ENCODE data around the gene ANKRD22. TPM values are rescaled to one million over a fixed set of nuclear protein-coding genes. Genes with fewer than 3 reads are reported as not detected.

ANKRD22 gene
- total and polyA plus RNA-seq, 2 of the 8 experiments (the other 6 are each of a cell fraction or from before 2014, with no cell fraction given): 0.68 TPM; not detected in 1

DNA sequence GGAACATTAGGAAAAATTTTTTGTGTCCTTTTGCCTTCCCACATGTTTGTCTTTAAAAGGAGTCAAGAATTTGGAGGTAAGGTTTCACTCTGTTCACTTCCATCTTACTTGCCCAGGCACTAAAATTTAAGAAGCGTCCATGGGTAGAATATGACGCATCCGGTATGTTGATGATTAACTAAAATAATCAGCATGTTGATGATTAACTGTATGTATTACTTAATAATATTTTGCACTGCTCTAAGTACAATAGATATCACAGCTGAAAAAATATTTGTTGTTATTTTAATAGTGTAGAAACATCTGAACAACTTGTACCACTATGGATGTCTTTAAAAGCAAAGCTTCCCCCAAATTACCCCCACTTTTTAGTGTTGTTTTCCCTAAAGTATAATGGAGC is 11.5 kb downstream of the ANKRD22 start:
- WGBS, 2 experiments (ENCODE audit: extremely low coverage in 1 of 2, insufficient coverage in 1 of 2, insufficient read length in 1 of 2, insufficient replicate concordance in 2 of 2, low coverage in 1 of 2, low lambda C conversion rate in 2 of 2, missing lambda C conversion rate in 1 of 2): 93% methylated on average over 3 of the region's 3 CpGs; no CpG with 5 or more reads in 1 of the 2 experiments
- H3K4me2 ChIP-seq (ENCODE audit: insufficient read depth in 1 of 2, low read depth in 2 of 2, low read length in 2 of 2): no peak overlapping the region
- H2BK5ac ChIP-seq (ENCODE audit: low read depth, low read length): no peak overlapping the region
- no peaks in the 10 kb centered on the region for H3K23me2 ChIP-seq (ENCODE audit: low read depth, low read length)
- ChIA-PET CTCF (ENCODE audit: partially characterized antibody) (interaction anchor here (0.6 to 7.2 kb wide), 8 partner anchors 12 to 697 kb away, joined by 3 to 279 read pairs (median 4); partner anchors contain the start of gene ANKRD22), POLR2A (ENCODE audit: partially characterized antibody) (no interaction called here)
- H4K20me1 ChIP-seq (replicated peaks in 1 of 2; ENCODE audit: control insufficient read depth in 1 of 2, insufficient read depth in 2 of 2, low read length in 2 of 2): no peaks in the 10 kb centered on the region
- no peak overlapping the region for H4K5ac ChIP-seq (ENCODE audit: insufficient read length, low read depth, low read length)
- H3K9me3 ChIP-seq (ENCODE audit: insufficient read depth in 2 of 2, low read depth in 1 of 2, low read length in 1 of 2): no peaks in the 10 kb centered on the region
- no peak overlapping the region for H2BK12ac ChIP-seq (ENCODE audit: low read depth, low read length)
- H2BK15ac ChIP-seq (ENCODE audit: low read length): no peak overlapping the region
- no peaks in the 10 kb centered on the region for H3K79me1 ChIP-seq (ENCODE audit: low read depth, low read length)
- H3K56ac ChIP-seq (replicated peaks; ENCODE audit: insufficient read length, low read depth, low read length): no peak overlapping the region
- H3K9ac ChIP-seq (replicated peaks in 1 of 4; ENCODE audit: extremely low read depth in 1 of 4, low read depth in 3 of 4, low read length in 3 of 4): no peak overlapping the region
- no peak overlapping the region for H4K8ac ChIP-seq (ENCODE audit: extremely low read depth, insufficient read depth, low read length)
- H2AFZ ChIP-seq (ENCODE audit: low read length): no peak overlapping the region
- H3K14ac ChIP-seq (ENCODE audit: insufficient read length): no peak overlapping the region
- no peak overlapping the region for H2BK120ac ChIP-seq (replicated peaks; ENCODE audit: low read depth, low read length)
- H3K36me3 ChIP-seq (ENCODE audit: control insufficient read depth in 2 of 4, insufficient read depth in 4 of 4, low read length in 3 of 4): no peaks in the 10 kb centered on the region
- no peak overlapping the region for H2BK20ac ChIP-seq (ENCODE audit: low read length)
- FAIRE-seq (no peak), DNase-seq (ENCODE audit: low read depth in 1 of 2, low spot score in 2 of 2) (no peak)
- no peak overlapping the region for H3K23ac ChIP-seq (ENCODE audit: insufficient read length)
- no peaks in the 10 kb centered on the region for H3K27me3 ChIP-seq (replicated peaks in 1 of 4; ENCODE audit: control insufficient read depth in 3 of 4, extremely low read depth in 1 of 4, insufficient read depth in 3 of 4, low read length in 3 of 4)
- H3K4me3 ChIP-seq (ENCODE audit: extremely low read depth in 1 of 4, insufficient read depth in 2 of 4, low read depth in 3 of 4, low read length in 4 of 4): no peak overlapping the region
- H2AK5ac ChIP-seq (ENCODE audit: low read depth, low read length): no peak overlapping the region
- H3K27ac ChIP-seq (ENCODE audit: low read depth, low read length): no peak overlapping the region
- H3K4me1 ChIP-seq (replicated peaks in 1 of 4; ENCODE audit: control insufficient read depth in 3 of 4, insufficient read depth in 4 of 4, low read length in 3 of 4): no peaks in the 10 kb centered on the region
- H3K4ac ChIP-seq (replicated peaks; ENCODE audit: insufficient read length, low read depth, low read length): no peak overlapping the region
- H3K79me2 ChIP-seq (ENCODE audit: control insufficient read depth in 1 of 2, insufficient read depth in 2 of 2, low read length in 2 of 2): no peaks in the 10 kb centered on the region
- H3K18ac ChIP-seq (ENCODE audit: extremely low read depth, low read length): no peak overlapping the region
- H4K91ac ChIP-seq (replicated peaks; ENCODE audit: insufficient read length, low read length): no peak overlapping the region
- no peak for TF ChIP-seq RXRA (IDR thresholded peaks at IDR 0.05; ENCODE audit: insufficient read depth, low read depth, low read length)
- TF ChIP-seq, protein P1, sequence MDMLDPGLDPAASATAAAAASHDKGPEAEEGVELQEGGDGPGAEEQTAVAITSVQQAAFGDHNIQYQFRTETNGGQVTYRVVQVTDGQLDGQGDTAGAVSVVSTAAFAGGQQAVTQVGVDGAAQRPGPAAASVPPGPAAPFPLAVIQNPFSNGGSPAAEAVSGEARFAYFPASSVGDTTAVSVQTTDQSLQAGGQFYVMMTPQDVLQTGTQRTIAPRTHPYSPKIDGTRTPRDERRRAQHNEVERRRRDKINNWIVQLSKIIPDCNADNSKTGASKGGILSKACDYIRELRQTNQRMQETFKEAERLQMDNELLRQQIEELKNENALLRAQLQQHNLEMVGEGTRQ (IDR thresholded peaks at IDR 0.05; ENCODE audit: low read length): no peak
- TF ChIP-seq EGR1 (IDR thresholded peaks at IDR 0.05; ENCODE audit: borderline replicate concordance, low read depth, low read length): no peak
- no peak for TF ChIP-seq HDAC2 (IDR thresholded peaks at IDR 0.05; ENCODE audit: borderline replicate concordance in 1 of 2, low read depth in 2 of 2, low read length in 2 of 2)
- TF ChIP-seq MAFK (IDR thresholded peaks at IDR 0.05; ENCODE audit: low read depth, low read length): no peak
- TF ChIP-seq SRF (IDR thresholded peaks at IDR 0.05; ENCODE audit: low read depth, low read length): no peak
- no peak for TF ChIP-seq CTBP2 (IDR thresholded peaks at IDR 0.05; ENCODE audit: borderline replicate concordance, insufficient read depth, insufficient read length, low read length)
- no peak for TF ChIP-seq PHF8 (conservative IDR thresholded peaks at IDR 0.05; ENCODE audit: low read depth, low read length)
- TF ChIP-seq ZNF274 (IDR thresholded peaks at IDR 0.05; ENCODE audit: borderline replicate concordance, extremely low read depth, low read length): no peak
- no peak for TF ChIP-seq JUND (IDR thresholded peaks at IDR 0.05; ENCODE audit: low read length)
- no peak for TF ChIP-seq KDM1A (IDR thresholded peaks at IDR 0.05; ENCODE audit: borderline replicate concordance, low read length)
- no peak for TF ChIP-seq POLR2AphosphoS5 (IDR thresholded peaks at IDR 0.05; ENCODE audit: low read depth, low read length)
- TF ChIP-seq, protein P2, sequence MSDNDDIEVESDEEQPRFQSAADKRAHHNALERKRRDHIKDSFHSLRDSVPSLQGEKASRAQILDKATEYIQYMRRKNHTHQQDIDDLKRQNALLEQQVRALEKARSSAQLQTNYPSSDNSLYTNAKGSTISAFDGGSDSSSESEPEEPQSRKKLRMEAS (IDR thresholded peaks at IDR 0.05): no peak
